H1 (cell line): ENCODE data around the gene PAEP. TPM values are rescaled to one million over a fixed set of nuclear protein-coding genes. Genes with fewer than 3 reads are reported as not detected.

Experiments
- CTCF ChIA-PET: fragments of 300-600 bp; sonication (Branson Sonifier 250); formaldehyde crosslinking; loops from one replicate; lab custom pipeline; 2021; ENCODE audit not compliant: partially characterized antibody; lab: Charles Lee
- POLR2A ChIA-PET: fragments of 300-600 bp; sonication (Branson Sonifier 250); formaldehyde crosslinking; loops from one replicate; lab custom pipeline; 2021; ENCODE audit warnings: inconsistent platforms; ENCODE audit not compliant: partially characterized antibody; lab: Charles Lee
- DNase-seq, 2 experiments: peaks; one replicate each; pipeline versions ENCODE4 v3.0.0 to v3.0.0-alpha.2; 2010 to 2022; ENCODE audit warnings: low spot score in 2 of 2, low read depth in 1 of 2, mixed read lengths in 1 of 2
- FAIRE-seq: peaks from 2 replicates; lab custom pipeline; 2011; peaks lifted over from hg19 to GRCh38; lab: Jason Lieb, UNC
- H2AFZ ChIP-seq: 2 replicates; pipeline ENCODE4 v1.8.1; 2012; ENCODE audit warnings: low read length, inconsistent platforms
- H2AK5ac ChIP-seq: 2 replicates; pipeline ENCODE4 v1.6.1; 2013; ENCODE audit warnings: low read depth, low read length
- H2BK120ac ChIP-seq: replicated peaks from 2 replicates; pipeline ENCODE3; 2013; ENCODE audit warnings: low read depth, low read length, inconsistent platforms
- H2BK12ac ChIP-seq: 2 replicates; pipeline ENCODE4 v1.6.1; 2013; ENCODE audit warnings: low read depth, low read length
- H2BK15ac ChIP-seq: 2 replicates; pipeline ENCODE4 v1.6.1; 2013; ENCODE audit warnings: low read length
- H2BK20ac ChIP-seq: 2 replicates; pipeline ENCODE4 v1.6.1; 2013; ENCODE audit warnings: low read length
- H2BK5ac ChIP-seq: 2 replicates; pipeline ENCODE4 v1.6.1; 2013; ENCODE audit warnings: low read depth, low read length
- H3K14ac ChIP-seq: 2 replicates; pipeline ENCODE4 v1.6.1; 2013; ENCODE audit warnings: inconsistent platforms; ENCODE audit not compliant: insufficient read length
- H3K18ac ChIP-seq: 2 replicates; pipeline ENCODE4 v1.6.1; 2013; ENCODE audit warnings: low read length; ENCODE audit errors: extremely low read depth
- H3K23ac ChIP-seq: 2 replicates; pipeline ENCODE4 v1.6.1; 2013; ENCODE audit warnings: inconsistent platforms; ENCODE audit not compliant: insufficient read length
- H3K23me2 ChIP-seq: 2 replicates; pipeline ENCODE4 v1.6.1; 2013; ENCODE audit warnings: low read depth, low read length
- H3K27ac ChIP-seq: 2 replicates; pipeline ENCODE4 v1.6.1; 2011; ENCODE audit warnings: low read depth, low read length, inconsistent platforms
- H3K27me3 ChIP-seq, 4 experiments: replicated peaks in 1 of 4; 1 replicate in 1 of 4; 2 replicates in 3 of 4; pipeline versions ENCODE4 v1.6.1 to v1.8.1; 2011 to 2013; ENCODE audit warnings: low read length in 3 of 4, mild to moderate bottlenecking in 3 of 4, inconsistent platforms in 2 of 4, mixed read lengths in 2 of 4, moderate library complexity in 1 of 4; ENCODE audit not compliant: control insufficient read depth in 3 of 4, insufficient read depth in 3 of 4; ENCODE audit errors: extremely low read depth in 1 of 4
- H3K36me3 ChIP-seq, 4 experiments: 2 replicates each; pipeline versions ENCODE4 v1.6.1 to v1.8.1; 2011 to 2013; ENCODE audit warnings: mild to moderate bottlenecking in 4 of 4, low read length in 3 of 4, moderate library complexity in 2 of 4, control low read depth in 1 of 4, inconsistent platforms in 1 of 4; ENCODE audit not compliant: insufficient read depth in 4 of 4, control insufficient read depth in 2 of 4
- H3K4ac ChIP-seq: replicated peaks from 2 replicates; pipeline ENCODE3; 2013; ENCODE audit warnings: low read length, low read depth, mixed read lengths, inconsistent platforms; ENCODE audit not compliant: insufficient read length
- H3K4me1 ChIP-seq, 4 experiments: replicated peaks in 1 of 4; 1 replicate in 1 of 4; 2 replicates in 3 of 4; pipeline versions ENCODE4 v1.6.1 to v1.8.1; 2011 to 2013; ENCODE audit warnings: low read length in 3 of 4, inconsistent platforms in 2 of 4, mixed read lengths in 1 of 4; ENCODE audit not compliant: insufficient read depth in 4 of 4, control insufficient read depth in 3 of 4
- H3K4me2 ChIP-seq, 2 experiments: 2 replicates each; pipeline versions ENCODE4 v1.6.1 to v1.8.1; 2011 to 2013; ENCODE audit warnings: low read depth in 2 of 2, low read length in 2 of 2, control low read depth in 1 of 2, inconsistent platforms in 1 of 2, mild to moderate bottlenecking in 1 of 2; ENCODE audit not compliant: insufficient read depth in 1 of 2
- H3K4me3 ChIP-seq, 4 experiments: fragments of 200-600, 300-600 bp in 1 of 4; sonication (generic), shearing (Covaris generic), sonication (Bioruptor Twin) in 1 of 4; 2 replicates each; pipeline versions ENCODE4 v1.5.1 to v1.8.1; 2011 to 2016; ENCODE audit warnings: low read length in 4 of 4, low read depth in 3 of 4, control low read depth in 2 of 4, inconsistent platforms in 2 of 4, mild to moderate bottlenecking in 2 of 4, mixed read lengths in 1 of 4, moderate library complexity in 1 of 4; ENCODE audit not compliant: insufficient read depth in 2 of 4; ENCODE audit errors: extremely low read depth in 1 of 4
- H3K56ac ChIP-seq: replicated peaks from 2 replicates; pipeline ENCODE3; 2013; ENCODE audit warnings: low read depth, mild to moderate bottlenecking, mixed read lengths, low read length, inconsistent platforms; ENCODE audit not compliant: insufficient read length
- H3K79me1 ChIP-seq: 2 replicates; pipeline ENCODE4 v1.6.1; 2013; ENCODE audit warnings: low read depth, low read length, control low read depth
- H3K79me2 ChIP-seq, 2 experiments: 2 replicates each; pipeline versions ENCODE4 v1.6.1 to v1.8.1; 2012 to 2013; ENCODE audit warnings: low read length in 2 of 2, mild to moderate bottlenecking in 2 of 2, inconsistent platforms in 1 of 2; ENCODE audit not compliant: insufficient read depth in 2 of 2, control insufficient read depth in 1 of 2
- H3K9ac ChIP-seq, 4 experiments: replicated peaks in 1 of 4; 1 replicate in 1 of 4; 2 replicates in 3 of 4; pipeline versions ENCODE4 v1.6.1 to v1.8.1; 2011 to 2013; ENCODE audit warnings: low read depth in 3 of 4, low read length in 3 of 4, control low read depth in 2 of 4, mild to moderate bottlenecking in 2 of 4, moderate library complexity in 2 of 4, inconsistent platforms in 1 of 4; ENCODE audit errors: extremely low read depth in 1 of 4
- H3K9me3 ChIP-seq, 2 experiments: 2 replicates each; pipeline versions ENCODE4 v1.6.1 to v1.8.1; 2012 to 2013; ENCODE audit warnings: mild to moderate bottlenecking in 2 of 2, moderate library complexity in 2 of 2, control low read depth in 1 of 2, inconsistent platforms in 1 of 2, low read depth in 1 of 2, low read length in 1 of 2, mixed read lengths in 1 of 2; ENCODE audit not compliant: insufficient read depth in 2 of 2
- H4K20me1 ChIP-seq, 2 experiments: replicated peaks in 1 of 2; 2 replicates each; pipeline versions ENCODE3 to v1.8.1; 2011 to 2013; ENCODE audit warnings: inconsistent platforms in 2 of 2, low read length in 2 of 2, mild to moderate bottlenecking in 1 of 2; ENCODE audit not compliant: insufficient read depth in 2 of 2, control insufficient read depth in 1 of 2
- H4K5ac ChIP-seq: 2 replicates; pipeline ENCODE4 v1.6.1; 2013; ENCODE audit warnings: low read length, low read depth, mixed read lengths, inconsistent platforms; ENCODE audit not compliant: insufficient read length
- H4K8ac ChIP-seq: 2 replicates; pipeline ENCODE4 v1.8.0; 2013; ENCODE audit warnings: mild to moderate bottlenecking, moderate library complexity, low read length, inconsistent platforms; ENCODE audit not compliant: insufficient read depth; ENCODE audit errors: extremely low read depth
- H4K91ac ChIP-seq: replicated peaks from 2 replicates; pipeline ENCODE3; 2013; ENCODE audit warnings: low read length, mixed read lengths, inconsistent platforms; ENCODE audit not compliant: insufficient read length
- ASH2L ChIP-seq: fragments of 200-600, 300-600 bp; sonication (generic); IDR thresholded peaks from one replicate; pipeline ENCODE4 v1.7.1; 2017; ENCODE audit warnings: low read length
- ATF3 ChIP-seq: IDR thresholded peaks from 2 replicates; pipeline ENCODE4 v1.6.1; 2011; ENCODE audit warnings: low read depth, mild to moderate bottlenecking, low read length; ENCODE audit not compliant: insufficient read depth
- CHD1 ChIP-seq: IDR thresholded peaks from 2 replicates; pipeline ENCODE4 v1.6.1; 2012; ENCODE audit warnings: low read depth, low read length, improper control_type of control experiment
- EGR1 ChIP-seq: IDR thresholded peaks from 2 replicates; pipeline ENCODE4 v1.6.1; 2011; ENCODE audit warnings: low read depth, low read length, borderline replicate concordance
- NANOG ChIP-seq: IDR thresholded peaks from 2 replicates; pipeline ENCODE4 v1.6.1; 2011; ENCODE audit warnings: low read length, low read depth, mild to moderate bottlenecking, inconsistent platforms; ENCODE audit not compliant: insufficient read depth, poor library complexity, severe bottlenecking
- RAD21 ChIP-seq, 2 experiments: IDR thresholded peaks in 1 of 2; conservative IDR thresholded peaks in 1 of 2; 2 replicates each; pipeline ENCODE4 v1.6.1; 2011; ENCODE audit warnings: low read depth in 2 of 2, low read length in 2 of 2, improper control_type of control experiment in 1 of 2, inconsistent platforms in 1 of 2, mild to moderate bottlenecking in 1 of 2, moderate library complexity in 1 of 2
- RBBP5 ChIP-seq: IDR thresholded peaks from 2 replicates; pipeline ENCODE4 v1.7.1; 2012; ENCODE audit warnings: low read depth, mild to moderate bottlenecking, inconsistent platforms, low read length, moderate library complexity, borderline replicate concordance
- SP4 ChIP-seq: IDR thresholded peaks from 2 replicates; pipeline ENCODE4 v1.6.1; 2012; ENCODE audit warnings: low read length, inconsistent platforms
- SRF ChIP-seq: IDR thresholded peaks from 2 replicates; pipeline ENCODE4 v1.6.1; 2011; ENCODE audit warnings: mild to moderate bottlenecking, low read depth, low read length, moderate library complexity
- WGBS, 2 experiments: shearing (Covaris generic) in 1 of 2; methylation state at CpG; one replicate each; pipeline versions ENCODE4 v1.1.6 to v1.1.7; 2013 to 2015; ENCODE audit warnings: low lambda C conversion rate in 2 of 2, mixed read lengths in 2 of 2, inconsistent platforms in 1 of 2, low coverage in 1 of 2, missing lambda C conversion rate in 1 of 2; ENCODE audit not compliant: insufficient replicate concordance in 2 of 2, insufficient coverage in 1 of 2, insufficient read length in 1 of 2; ENCODE audit errors: extremely low coverage in 1 of 2, missing lambda C conversion rate in 1 of 2; 5-methylcytosine and 5-hydroxymethylcytosine counted together
- polyA plus RNA-seq, 7 experiments: library from polyadenylated mRNA; depleted of rRNA in 3 of 7; stranded (reverse) in 5 of 7; unstranded in 2 of 7; fragments of >200 nt in 5 of 7; fragments of 200-250 nt in 2 of 7; gene quantifications; 1 replicate in 5 of 7; 2 replicates in 1 of 7; 4 replicates in 1 of 7; pipeline versions ENCODE4 v1.2.1 to v1.2.3, GENCODE V29; 2011 to 2013; ENCODE audit warnings: missing spikeins in 2 of 7, mixed read lengths in 2 of 7
- total RNA-seq: library from RNA; stranded (reverse); fragmentation: NEBNext Ultra II Directional; extraction: Animal tissue kit (Norgen Biotek cat#: 25700); gene quantifications from 2 replicates; pipeline ENCODE4 v1.2.1, GENCODE V29; 2021
- TF ChIP-seq, protein P1 (sequence below): IDR thresholded peaks from 2 replicates; pipeline ENCODE4 v1.6.1; 2012; ENCODE audit warnings: low read length, inconsistent platforms

Gene PAEP
- total and polyA plus RNA-seq, 2 of the 8 experiments (the other 6 are each of a cell fraction or from before 2014, with no cell fraction given) = not detected

- H2AK5ac ChIP-seq = no peak overlapping the region
- DNase-seq (no peak), FAIRE-seq (no peak)
- POLR2A ChIA-PET = interaction anchor here (0.9 to 1.2 kb wide), 2 partner anchors 12 to 71 kb away, joined by 3 to 4 read pairs; no protein-coding TSS in a partner anchor
- no peaks in the 10 kb centered on the region; a peak in 1 of 8 replicates for H3K36me3 ChIP-seq
- no peak overlapping the region for H2BK120ac ChIP-seq
- H3K14ac ChIP-seq = no peak overlapping the region
- no peaks in the 10 kb centered on the region for H3K27me3 ChIP-seq
- no peak overlapping the region for H3K23ac ChIP-seq
- no peaks in the 10 kb centered on the region for H4K20me1 ChIP-seq
- H3K18ac ChIP-seq = no peak overlapping the region
- 91% methylated on average over 11 of the region's 17 CpGs; no CpG with 5 or more reads in 1 of the 2 experiments for WGBS, 2 experiments
- H3K56ac ChIP-seq = no peak overlapping the region
- no peak overlapping the region for H3K9ac ChIP-seq
- H3K27ac ChIP-seq = no peak overlapping the region
- no peak overlapping the region for H2BK12ac ChIP-seq
- peaks cover 10 to 14% of the 10 kb centered on the region in 2 experiments for H3K9me3 ChIP-seq
- no peak overlapping the region for H2BK15ac ChIP-seq
- H3K4me1 ChIP-seq = peaks cover 0 to 4% (median 2%) of the 10 kb centered on the region in 4 experiments; a peak in 4 of 7 replicates
- H2BK5ac ChIP-seq = no peak overlapping the region
- no peak overlapping the region for H4K91ac ChIP-seq
- H3K79me2 ChIP-seq = no peaks in the 10 kb centered on the region
- no peak overlapping the region for H2BK20ac ChIP-seq
- no peak overlapping the region for H3K4me3 ChIP-seq
- no peak overlapping the region for H3K4me2 ChIP-seq
- H3K4ac ChIP-seq = no peak overlapping the region
- peaks cover 4% of the 10 kb centered on the region; the same call in 1 of the 2 replicates for H3K23me2 ChIP-seq
- H3K79me1 ChIP-seq = no peaks in the 10 kb centered on the region
- H4K8ac ChIP-seq = no peak overlapping the region
- CTCF ChIA-PET = interaction anchor here (0.8 to 1.6 kb wide), 4 partner anchors 9 to 188 kb away, joined by 3 to 4 read pairs (median 3); partner anchors contain the start of gene KCNT1
- no peak overlapping the region for H4K5ac ChIP-seq
- no peak overlapping the region for H2AFZ ChIP-seq
- TF ChIP-seq EGR1 (no peak), NANOG (no peak), SP4 (no peak), ATF3 (no peak), SRF (no peak), ASH2L (no peak), CHD1 (no peak), RAD21 (IDR thresholded peaks at IDR 0.05 in 1 of 2, conservative IDR thresholded peaks at IDR 0.05 in 1 of 2; ENCODE audit: low read depth in 2 of 2, low read length in 2 of 2) (no peak), RBBP5 (no peak)
- TF ChIP-seq, protein P1, sequence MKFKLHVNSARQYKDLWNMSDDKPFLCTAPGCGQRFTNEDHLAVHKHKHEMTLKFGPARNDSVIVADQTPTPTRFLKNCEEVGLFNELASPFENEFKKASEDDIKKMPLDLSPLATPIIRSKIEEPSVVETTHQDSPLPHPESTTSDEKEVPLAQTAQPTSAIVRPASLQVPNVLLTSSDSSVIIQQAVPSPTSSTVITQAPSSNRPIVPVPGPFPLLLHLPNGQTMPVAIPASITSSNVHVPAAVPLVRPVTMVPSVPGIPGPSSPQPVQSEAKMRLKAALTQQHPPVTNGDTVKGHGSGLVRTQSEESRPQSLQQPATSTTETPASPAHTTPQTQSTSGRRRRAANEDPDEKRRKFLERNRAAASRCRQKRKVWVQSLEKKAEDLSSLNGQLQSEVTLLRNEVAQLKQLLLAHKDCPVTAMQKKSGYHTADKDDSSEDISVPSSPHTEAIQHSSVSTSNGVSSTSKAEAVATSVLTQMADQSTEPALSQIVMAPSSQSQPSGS = no peak
Measured at GRCh38 chr9:135609366-135609955, 47.9 kb downstream of the PAEP start.
